Pulmonary artery endothelial cell (primary cell): ENCODE data around the gene MGAM2. TPM values are rescaled to one million over a fixed set of nuclear protein-coding genes. Genes with fewer than 3 reads are reported as not detected.

Experiments
- DNase-seq: peaks from one replicate; pipeline ENCODE4 v3.0.0-alpha.2; 2011; ENCODE audit warnings: low read depth, low spot score
- total RNA-seq: library from RNA; depleted of rRNA; stranded (reverse); fragments of >200 nt; gene quantifications from 2 replicates; pipeline ENCODE4 v1.2.3, GENCODE V29; 2014

Gene MGAM2
- total RNA-seq, 1 donor from 2014 or later: not detected

DNA sequence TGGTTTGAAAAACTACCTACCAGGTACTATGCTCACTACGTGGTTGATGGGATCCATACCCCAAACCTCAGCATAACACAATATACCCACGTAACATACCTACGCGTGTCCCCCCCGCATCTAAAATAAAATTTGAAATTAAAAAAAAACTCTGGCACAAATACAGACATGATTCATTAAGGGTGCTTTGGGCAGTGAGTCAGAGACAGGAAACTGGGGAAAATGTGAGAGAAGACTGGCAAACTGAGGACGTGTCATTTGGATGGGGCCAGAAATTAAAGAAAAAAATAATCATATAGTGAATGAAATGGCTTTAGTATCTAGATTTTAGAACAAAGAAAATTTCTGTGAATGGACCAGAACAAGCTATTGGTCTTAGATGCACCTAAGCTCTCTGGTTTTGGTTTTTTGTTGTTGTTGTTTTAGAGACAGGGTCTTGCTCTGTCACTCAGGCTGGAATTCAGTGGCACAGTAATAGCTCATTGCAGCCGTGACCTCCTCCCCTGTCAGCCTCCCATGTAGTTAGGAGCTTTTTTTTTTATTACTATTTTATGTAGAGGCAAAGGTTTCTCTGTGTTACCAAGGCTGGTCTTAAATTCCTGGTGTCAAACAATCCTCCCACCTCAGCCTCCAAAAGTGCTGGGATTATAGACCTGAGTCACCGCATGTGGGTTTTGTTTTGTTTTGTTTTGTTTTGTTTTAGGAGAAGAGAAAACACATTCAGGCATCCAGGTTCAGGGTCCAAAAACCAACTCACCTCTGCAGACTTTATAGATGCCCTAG lies 152.3 kb downstream of the MGAM2 start:
- DNase-seq: no peak

Other genes with a start within 250 kb of the MGAM2 start
- gene OR9A4, start 195.3 kb upstream of the MGAM2 start, total RNA-seq: not detected in 2 replicates
- gene CLEC5A, start 164.7 kb upstream of the MGAM2 start, total RNA-seq: not detected in 2 replicates
- not detected in 2 replicates for gene TAS2R38, start 137.9 kb upstream of the MGAM2 start, total RNA-seq
- under 0.01 TPM in 1 of 2 replicates, not detected in the other for gene MGAM, start 115.8 kb upstream of the MGAM2 start, total RNA-seq
- gene PRSS58, start 146.3 kb downstream of the MGAM2 start, total RNA-seq: not detected in 2 replicates